ENCODE data around the gene EXTL1. TPM values are rescaled to one million over a fixed set of nuclear protein-coding genes. Genes with fewer than 3 reads are reported as not detected.

Gene EXTL1
- total RNA-seq, 4 donors from 2014 or later: 0.33 to 2.1 (median 0.97) TPM; not detected in 1

DNA sequence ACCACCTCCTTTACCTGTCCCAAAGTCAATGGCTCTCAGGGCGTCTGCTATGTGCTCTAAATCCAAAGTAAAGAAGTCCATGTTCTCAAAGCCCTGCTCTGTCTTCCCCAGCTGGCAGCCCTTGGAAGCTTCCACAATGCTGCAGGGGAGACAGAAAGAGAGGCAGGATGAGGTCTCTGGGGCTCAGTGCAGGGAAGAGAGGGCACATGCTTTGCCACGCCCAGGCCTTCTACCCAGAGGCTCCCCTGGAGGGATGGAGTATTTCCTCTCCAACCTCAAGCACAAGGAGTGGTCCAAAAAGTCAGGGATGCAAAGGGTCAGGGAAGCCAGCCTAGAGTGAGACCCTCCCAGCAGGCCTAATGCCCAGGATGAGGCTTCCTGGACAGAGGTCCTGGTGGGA, 35.6 kb downstream of the EXTL1 start:
- H3K9me3 ChIP-seq: no peaks in the 10 kb centered on the region
- DNase-seq (ENCODE audit: extremely low spot score): no peak
- TF ChIP-seq POLR2AphosphoS5 (IDR thresholded peaks at IDR 0.05): no peak
- intact Hi-C loops (cut with DNase I): no loop called here
- H3K4me3 ChIP-seq: no peak overlapping the region
- peaks cover 0 to 100% (median 0%) of the 10 kb centered on the region in 4 donors for H3K36me3 ChIP-seq
- H3K4me1 ChIP-seq: no peaks in the 10 kb centered on the region
- no peak overlapping the region for H3K27ac ChIP-seq (replicated peaks in 1 of 4)
- peaks cover 0 to 53% (median 0%) of the 10 kb centered on the region in 4 donors for H3K27me3 ChIP-seq
- 89% methylated on average over 2 of the region's 2 CpGs for WGBS

DNA sequence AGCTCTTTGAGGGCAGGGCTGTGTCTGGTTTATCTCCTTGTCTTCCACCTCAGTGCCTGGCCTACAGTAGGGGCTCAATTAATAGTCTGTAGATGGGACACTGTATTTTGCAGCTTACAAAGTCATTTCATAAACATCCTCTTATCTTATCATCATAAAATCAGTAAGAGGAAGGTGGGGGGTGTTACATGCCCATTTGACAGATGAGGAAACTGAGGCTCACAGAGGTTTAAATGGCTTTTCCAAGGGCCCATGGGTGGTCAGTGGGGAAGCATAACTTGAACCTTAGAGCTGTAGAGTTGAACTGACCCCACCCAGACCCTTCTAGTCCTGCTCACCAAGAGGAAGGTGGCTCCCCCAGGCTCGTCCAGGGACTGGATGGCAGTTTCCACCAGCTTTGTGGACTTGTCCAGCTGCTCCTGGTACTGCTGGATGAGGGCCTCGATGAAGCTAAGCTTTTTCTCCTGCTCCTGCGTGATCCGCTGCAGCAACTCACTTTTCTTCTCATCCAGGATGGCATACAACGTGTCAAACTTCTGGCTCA, 36.5 kb downstream of the EXTL1 start:
- no peaks in the 10 kb centered on the region for H3K9me3 ChIP-seq
- no peaks in the 10 kb centered on the region for H3K4me1 ChIP-seq
- H3K36me3 ChIP-seq: peaks cover 0 to 100% (median 0%) of the 10 kb centered on the region in 4 donors
- 88% methylated on average over 5 of the region's 5 CpGs for WGBS
- no peak for DNase-seq (ENCODE audit: extremely low spot score)
- TF ChIP-seq EP300 (IDR thresholded peaks at IDR 0.05) (no peak), POLR2AphosphoS5 (IDR thresholded peaks at IDR 0.05) (no peak), POLR2A (IDR thresholded peaks at IDR 0.05; ENCODE audit: low read depth) (no peak)
- TF ChIP-seq, protein P1, sequence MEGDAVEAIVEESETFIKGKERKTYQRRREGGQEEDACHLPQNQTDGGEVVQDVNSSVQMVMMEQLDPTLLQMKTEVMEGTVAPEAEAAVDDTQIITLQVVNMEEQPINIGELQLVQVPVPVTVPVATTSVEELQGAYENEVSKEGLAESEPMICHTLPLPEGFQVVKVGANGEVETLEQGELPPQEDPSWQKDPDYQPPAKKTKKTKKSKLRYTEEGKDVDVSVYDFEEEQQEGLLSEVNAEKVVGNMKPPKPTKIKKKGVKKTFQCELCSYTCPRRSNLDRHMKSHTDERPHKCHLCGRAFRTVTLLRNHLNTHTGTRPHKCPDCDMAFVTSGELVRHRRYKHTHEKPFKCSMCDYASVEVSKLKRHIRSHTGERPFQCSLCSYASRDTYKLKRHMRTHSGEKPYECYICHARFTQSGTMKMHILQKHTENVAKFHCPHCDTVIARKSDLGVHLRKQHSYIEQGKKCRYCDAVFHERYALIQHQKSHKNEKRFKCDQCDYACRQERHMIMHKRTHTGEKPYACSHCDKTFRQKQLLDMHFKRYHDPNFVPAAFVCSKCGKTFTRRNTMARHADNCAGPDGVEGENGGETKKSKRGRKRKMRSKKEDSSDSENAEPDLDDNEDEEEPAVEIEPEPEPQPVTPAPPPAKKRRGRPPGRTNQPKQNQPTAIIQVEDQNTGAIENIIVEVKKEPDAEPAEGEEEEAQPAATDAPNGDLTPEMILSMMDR (IDR thresholded peaks at IDR 0.05): no peak
- no peak overlapping the region for H3K4me3 ChIP-seq
- peaks cover 0 to 46% (median 0%) of the 10 kb centered on the region in 4 donors for H3K27me3 ChIP-seq
- intact Hi-C loops (cut with DNase I): no loop called here
- no peak overlapping the region for H3K27ac ChIP-seq (replicated peaks in 1 of 4)

DNA sequence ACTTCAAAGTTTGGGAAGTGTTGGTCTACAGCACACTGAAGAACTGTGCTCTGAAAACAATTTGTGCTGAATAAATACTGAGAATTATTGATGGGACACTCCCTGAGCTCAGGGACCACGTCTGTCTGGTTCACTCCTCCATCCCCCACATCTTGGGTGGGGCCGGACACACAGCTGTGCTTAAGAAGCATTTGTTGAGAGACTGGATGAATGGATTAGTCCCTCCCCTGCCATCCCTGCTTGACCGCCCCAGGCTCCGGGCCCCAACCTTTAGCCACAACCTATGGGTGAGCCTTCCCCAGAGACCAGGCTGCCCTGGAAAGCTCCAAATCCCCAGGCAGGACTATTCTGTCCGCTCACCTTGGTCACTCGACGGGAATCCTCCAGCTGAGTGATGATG, 38.3 kb downstream of the EXTL1 start:
- peaks cover 0 to 100% (median 0%) of the 10 kb centered on the region in 4 donors for H3K36me3 ChIP-seq
- DNase-seq (ENCODE audit: extremely low spot score): no peak
- H3K4me3 ChIP-seq: no peak overlapping the region
- intact Hi-C loops (cut with DNase I): no loop called here
- no peak overlapping the region for H3K27ac ChIP-seq (replicated peaks in 1 of 4)
- no peaks in the 10 kb centered on the region for H3K9me3 ChIP-seq
- peaks cover 0 to 33% (median 0%) of the 10 kb centered on the region in 4 donors for H3K27me3 ChIP-seq
- TF ChIP-seq POLR2A (IDR thresholded peaks at IDR 0.05; ENCODE audit: low read depth) (no peak), POLR2AphosphoS5 (IDR thresholded peaks at IDR 0.05) (no peak), EP300 (IDR thresholded peaks at IDR 0.05) (no peak)
- TF ChIP-seq, protein P1 (IDR thresholded peaks at IDR 0.05): no peak
- no peaks in the 10 kb centered on the region for H3K4me1 ChIP-seq
- 54% methylated on average over 4 of the region's 7 CpGs for WGBS

DNA sequence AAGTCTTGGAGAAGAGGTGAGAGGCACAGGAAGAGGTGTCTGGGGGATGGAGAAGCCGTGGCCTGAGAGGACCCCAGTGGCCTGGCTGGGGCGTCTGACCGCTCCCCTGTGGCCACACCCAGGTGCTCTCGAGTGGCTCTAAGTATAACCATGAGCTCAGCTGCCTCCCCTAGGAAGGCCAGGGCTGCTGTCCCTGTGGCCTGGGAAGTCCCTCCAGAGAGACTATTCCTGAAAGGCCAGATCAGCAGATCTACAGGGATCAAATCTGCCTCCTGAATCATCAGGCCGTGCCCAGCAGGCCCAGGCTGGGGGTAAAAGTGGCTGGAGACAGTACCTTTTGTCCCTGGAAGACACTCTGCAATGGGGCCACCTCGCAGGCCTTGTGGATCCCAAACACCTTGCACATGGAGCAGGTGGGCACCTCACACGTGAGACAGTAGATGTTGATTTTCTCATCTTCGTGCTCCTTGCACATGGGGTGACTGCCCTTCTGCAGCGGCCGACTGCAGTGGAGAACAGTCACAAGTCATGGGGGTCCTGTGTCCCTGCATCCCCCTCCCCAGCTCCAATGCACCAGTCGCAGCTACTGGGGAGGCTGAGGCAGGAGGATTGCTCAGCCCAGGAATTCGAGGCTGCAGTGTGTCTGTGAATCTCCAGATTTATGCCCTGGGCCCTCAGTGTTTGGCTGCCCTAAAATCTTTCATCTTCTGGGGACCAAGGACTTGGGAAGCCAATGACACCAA, 39.4 kb downstream of the EXTL1 start:
- WGBS: 83% methylated on average over 10 of the region's 12 CpGs
- H3K4me1 ChIP-seq: no peaks in the 10 kb centered on the region
- H3K36me3 ChIP-seq: peaks cover 0 to 100% (median 0%) of the 10 kb centered on the region in 4 donors
- DNase-seq (ENCODE audit: extremely low spot score): no peak
- TF ChIP-seq POLR2A (IDR thresholded peaks at IDR 0.05; ENCODE audit: low read depth) (no peak), POLR2AphosphoS5 (IDR thresholded peaks at IDR 0.05) (no peak), EP300 (IDR thresholded peaks at IDR 0.05) (no peak)
- TF ChIP-seq, protein P1 (IDR thresholded peaks at IDR 0.05): no peak
- intact Hi-C loops (cut with DNase I): no loop called here
- no peak overlapping the region for H3K4me3 ChIP-seq
- H3K9me3 ChIP-seq: no peaks in the 10 kb centered on the region
- no peak overlapping the region for H3K27ac ChIP-seq (replicated peaks in 1 of 4)
- peaks cover 0 to 27% (median 0%) of the 10 kb centered on the region in 4 donors for H3K27me3 ChIP-seq

DNA sequence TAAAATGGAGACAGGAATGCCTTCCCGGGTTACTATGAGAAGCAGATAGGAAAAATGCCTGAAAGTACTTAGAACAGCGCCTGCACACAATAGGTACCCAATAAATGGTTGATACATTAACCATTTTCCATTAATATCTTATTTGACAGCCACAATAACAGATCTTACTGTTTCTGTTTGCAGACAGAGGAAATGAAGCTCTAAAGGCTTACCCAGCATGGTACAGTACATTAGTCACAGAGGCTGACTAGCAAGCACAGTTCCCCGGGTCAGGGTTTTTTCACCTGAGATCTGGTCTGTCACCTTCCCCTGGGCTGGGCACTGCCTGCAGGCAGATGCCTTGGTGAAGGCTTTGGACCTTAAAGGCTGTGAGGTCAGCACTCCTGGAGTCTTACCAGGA, 43.0 kb downstream of the EXTL1 start:
- Histone ChIP-seq H3K9me3 (no peaks in the 10 kb centered on the region), H3K36me3 (peaks cover 0 to 71% (median 0%) of the 10 kb centered on the region in 4 donors), H3K4me1 (no peaks in the 10 kb centered on the region), H3K27ac (replicated peaks in 1 of 4) (no peak overlapping the region), H3K27me3 (peaks cover 0 to 49% (median 0%) of the 10 kb centered on the region in 4 donors), H3K4me3 (no peak overlapping the region)
- intact Hi-C loops (cut with DNase I): no loop called here
- TF ChIP-seq POLR2AphosphoS5 (IDR thresholded peaks at IDR 0.05) (no peak), POLR2A (IDR thresholded peaks at IDR 0.05; ENCODE audit: low read depth) (no peak), EP300 (IDR thresholded peaks at IDR 0.05) (no peak)
- TF ChIP-seq, protein P1 (IDR thresholded peaks at IDR 0.05): no peak
- DNase-seq (ENCODE audit: extremely low spot score): no peak
- WGBS: 78% methylated on average over 3 of the region's 3 CpGs

All from esophagus muscularis mucosa (tissue), 4 donors.